DMS114 treated with DMSO at 0.1 percent for 48 hours (cell line): ENCODE measurements around the gene DDR2.

ENCODE experiments used
- DNase-seq: peaks from one replicate; lab custom pipeline; 2025; ENCODE audit not compliant: unreplicated experiment; lab: John Stamatoyannopoulos, UW

DDR2 gene

GRCh38 chr1:162822391-162823200 is 190.3 kb downstream of the DDR2 start:
- no peak for DNase-seq

GRCh38 chr1:162823231-162823630 is 191.0 kb downstream of the DDR2 start:
- DNase-seq = no peak

- no peak for DNase-seq
Measured at GRCh38 chr1:162823771-162824525, 191.7 kb downstream of the DDR2 start.

- DNase-seq = no peak
Measured at GRCh38 chr1:162829268-162829667, 197.0 kb downstream of the DDR2 start.

GRCh38 chr1:162832470-162832869 is 200.2 kb downstream of the DDR2 start:
- DNase-seq = no peak

GRCh38 chr1:162835157-162835899 is 203.1 kb downstream of the DDR2 start:
- no peak for DNase-seq
